ENCODE results near the gene DUSP10. TPM values are rescaled to one million over a fixed set of nuclear protein-coding genes. Genes with fewer than 3 reads are reported as not detected.

Gene DUSP10
- total RNA-seq, 2 experiments from 2014 or later, result 11.3 to 12.3 TPM

GRCh38 chr1:221760911-221761310 is 19.0 kb upstream of the DUSP10 start:
- CTCF ChIA-PET, result interaction anchor here (1.1 to 2.2 kb wide), 3 partner anchors 15 to 18 kb away, joined by 3 to 5 read pairs (median 3); no protein-coding TSS in a partner anchor
- DNase-seq, result no peak
- POLR2A ChIA-PET, result no interaction called here
- Mint-ChIP-seq H3K4me3 (no peak overlapping the region), H3K27ac (no peak overlapping the region), H3K36me3 (ENCODE audit: low read depth) (peaks cover 3% of the 10 kb centered on the region), H3K27me3 (no peaks in the 10 kb centered on the region), H3K9me3 (peaks cover 13% of the 10 kb centered on the region), H3K4me1 (peaks cover 33% of the 10 kb centered on the region)

DNA sequence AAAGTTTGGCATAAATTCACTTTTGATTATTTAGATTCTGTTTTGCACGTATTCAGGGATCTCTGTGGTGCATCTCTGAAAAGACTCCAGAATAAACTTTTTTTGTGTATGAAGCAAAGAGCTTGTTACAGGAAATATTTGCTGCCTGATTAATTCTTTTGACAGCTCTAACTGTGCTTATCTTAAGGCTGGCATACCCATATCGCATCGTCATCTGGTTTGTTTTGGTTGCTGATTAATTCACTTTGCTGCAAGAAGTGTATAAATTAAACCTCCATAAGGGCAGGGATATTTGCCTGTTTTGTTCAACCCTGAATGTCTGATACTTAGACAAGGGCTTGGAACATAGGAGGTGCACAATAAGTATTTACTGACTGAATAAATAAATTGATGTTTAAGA is 17.5 kb upstream of the DUSP10 start:
- no peak overlapping the region for H3K27ac Mint-ChIP-seq
- H3K9me3 Mint-ChIP-seq, result peaks cover 18% of the 10 kb centered on the region
- POLR2A ChIA-PET, result no interaction called here
- no peaks in the 10 kb centered on the region for H3K27me3 Mint-ChIP-seq
- DNase-seq, result no peak
- CTCF ChIA-PET, result interaction anchor here (2.2 kb wide), 1 partner anchor 20 kb away, joined by 5 read pairs; no protein-coding TSS in a partner anchor
- no peak overlapping the region for H3K4me3 Mint-ChIP-seq
- peaks cover 8% of the 10 kb centered on the region for H3K36me3 Mint-ChIP-seq (ENCODE audit: low read depth)
- H3K4me1 Mint-ChIP-seq, result peaks cover 40% of the 10 kb centered on the region

DNA sequence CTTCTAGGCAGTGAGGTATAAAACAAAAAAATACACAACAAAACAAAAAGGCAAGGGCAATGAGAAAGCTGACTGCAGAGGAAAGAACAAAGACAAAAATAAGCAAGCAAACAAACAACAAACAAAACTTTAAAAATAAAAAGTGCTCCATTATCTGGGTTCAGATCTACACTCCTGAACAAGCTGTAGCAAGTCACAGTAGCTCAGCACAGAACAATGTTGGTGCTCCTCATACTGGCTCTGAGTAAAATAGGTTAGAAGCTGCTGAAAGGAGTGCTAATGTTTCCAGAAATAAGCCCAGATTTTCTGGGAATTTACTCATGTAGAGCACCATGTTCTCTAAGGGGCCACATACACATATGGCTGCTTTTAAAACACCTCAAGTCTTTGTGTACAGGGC is 16.6 kb upstream of the DUSP10 start:
- Mint-ChIP-seq H3K4me1 (peaks cover 47% of the 10 kb centered on the region), H3K27me3 (no peaks in the 10 kb centered on the region), H3K36me3 (ENCODE audit: low read depth) (peaks cover 13% of the 10 kb centered on the region), H3K4me3 (no peak overlapping the region), H3K9me3 (peaks cover 22% of the 10 kb centered on the region), H3K27ac (no peak overlapping the region)
- ChIA-PET POLR2A (no interaction called here), CTCF (interaction anchor here (1.3 to 2.2 kb wide), 4 partner anchors 10 to 21 kb away, joined by 3 to 6 read pairs (median 4); no protein-coding TSS in a partner anchor)
- DNase-seq, result no peak

DNA sequence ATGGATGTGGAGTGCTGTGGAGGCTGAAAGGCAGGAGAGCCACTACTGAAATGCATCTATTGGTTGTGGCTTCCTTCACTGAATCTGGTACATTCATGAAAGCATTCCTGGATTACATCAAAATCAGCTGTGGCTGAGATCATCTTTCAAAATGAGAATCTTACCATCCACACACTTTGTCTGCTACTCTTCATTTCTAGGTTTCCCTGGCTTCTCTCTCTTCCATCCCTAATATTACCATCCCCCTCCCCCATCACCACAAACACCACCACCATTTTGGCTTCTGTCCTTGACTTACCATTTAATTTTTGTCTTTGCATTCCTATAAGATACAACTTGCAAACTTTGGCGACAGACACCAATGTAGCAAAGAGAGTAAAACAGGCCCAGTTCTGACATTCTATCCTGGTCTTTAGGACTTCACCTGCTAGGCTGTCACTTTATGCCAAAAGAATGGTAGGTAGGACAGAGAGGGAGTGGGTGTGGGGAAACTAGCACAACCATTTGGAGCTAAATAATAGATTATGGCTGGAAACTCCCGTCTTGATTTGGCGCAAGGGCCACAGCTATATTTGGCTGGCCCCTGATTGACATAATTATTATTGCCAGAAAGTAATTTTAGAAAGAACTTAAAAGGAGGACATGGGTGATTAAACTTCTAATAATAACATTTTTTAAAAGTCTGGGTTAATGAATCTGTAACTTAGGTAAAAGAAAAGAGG is 15.1 kb upstream of the DUSP10 start:
- Mint-ChIP-seq H3K4me3 (no peak overlapping the region), H3K27me3 (no peaks in the 10 kb centered on the region), H3K36me3 (ENCODE audit: low read depth) (peaks cover 16% of the 10 kb centered on the region), H3K4me1 (peaks cover 52% of the 10 kb centered on the region), H3K9me3 (peaks cover 23% of the 10 kb centered on the region), H3K27ac (no peak overlapping the region)
- DNase-seq, result no peak
- CTCF ChIA-PET, result interaction anchor here (0.8 to 2.2 kb wide), 6 partner anchors 11 to 30 kb away, joined by 3 to 6 read pairs (median 4); no protein-coding TSS in a partner anchor
- POLR2A ChIA-PET, result no interaction called here

GRCh38 chr1:221753828-221754188 is 11.9 kb upstream of the DUSP10 start:
- CTCF ChIA-PET, result interaction anchor here (2.0 kb wide), 1 partner anchor 10 kb away, joined by 4 read pairs; no protein-coding TSS in a partner anchor

GRCh38 chr1:221751226-221751887 is 9.5 kb upstream of the DUSP10 start:
- Mint-ChIP-seq H3K27me3 (no peaks in the 10 kb centered on the region), H3K4me1 (peaks cover 36% of the 10 kb centered on the region), H3K9me3 (peaks cover 27% of the 10 kb centered on the region), H3K36me3 (ENCODE audit: low read depth) (peaks cover 18% of the 10 kb centered on the region), H3K4me3 (no peak overlapping the region), H3K27ac (no peak overlapping the region)
- DNase-seq, result no peak
- ChIA-PET POLR2A (no interaction called here), CTCF (interaction anchor here (1.5 kb wide), 1 partner anchor 24 kb away, joined by 3 read pairs; no protein-coding TSS in a partner anchor)

More at GRCh38 chr1:221753828-221754188, 11.9 kb upstream of the DUSP10 start:
- H3K9me3 Mint-ChIP-seq, result peaks cover 34% of the 10 kb centered on the region
- peaks cover 21% of the 10 kb centered on the region for H3K36me3 Mint-ChIP-seq (ENCODE audit: low read depth)
- no peak for DNase-seq
- H3K4me1 Mint-ChIP-seq, result peaks cover 47% of the 10 kb centered on the region
- no peaks in the 10 kb centered on the region for H3K27me3 Mint-ChIP-seq
- POLR2A ChIA-PET, result no interaction called here
- H3K4me3 Mint-ChIP-seq, result no peak overlapping the region
- H3K27ac Mint-ChIP-seq, result no peak overlapping the region

- H3K4me1 Mint-ChIP-seq, result peaks cover 21% of the 10 kb centered on the region
- CTCF ChIA-PET, result no interaction called here
- peaks cover 17% of the 10 kb centered on the region for H3K9me3 Mint-ChIP-seq
- no peak for DNase-seq
- H3K36me3 Mint-ChIP-seq (ENCODE audit: low read depth), result peaks cover 12% of the 10 kb centered on the region
- H3K4me3 Mint-ChIP-seq, result no peak overlapping the region
- POLR2A ChIA-PET, result no interaction called here
- H3K27me3 Mint-ChIP-seq, result no peaks in the 10 kb centered on the region
- no peak overlapping the region for H3K27ac Mint-ChIP-seq
Observed at GRCh38 chr1:221748981-221749380, 7.1 kb upstream of the DUSP10 start.

DNA sequence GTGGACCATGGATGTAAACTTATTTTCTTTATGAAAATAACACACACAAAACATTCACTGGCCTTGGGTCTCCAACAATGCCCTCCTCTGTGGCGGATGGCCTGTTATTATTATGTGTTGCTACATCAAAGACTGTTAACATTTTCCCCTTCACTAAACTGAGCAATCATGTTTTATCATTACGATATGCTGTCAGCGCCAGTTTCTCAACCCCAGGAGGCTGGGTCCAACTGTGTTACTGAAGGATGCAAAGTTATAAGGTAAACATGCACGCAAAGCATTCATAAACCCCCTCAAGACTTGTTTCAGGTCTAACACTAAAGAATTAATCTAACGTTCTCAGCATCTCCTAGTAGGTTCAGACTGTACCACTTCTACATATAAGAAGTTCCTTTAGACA is 6.0 kb upstream of the DUSP10 start:
- Mint-ChIP-seq H3K4me1 (peaks cover 21% of the 10 kb centered on the region), H3K9me3 (peaks cover 11% of the 10 kb centered on the region), H3K36me3 (ENCODE audit: low read depth) (peaks cover 5% of the 10 kb centered on the region), H3K27me3 (no peaks in the 10 kb centered on the region), H3K4me3 (no peak overlapping the region), H3K27ac (no peak overlapping the region)
- CTCF ChIA-PET, result no interaction called here
- no peak for DNase-seq
- POLR2A ChIA-PET, result no interaction called here

GRCh38 chr1:221743416-221744208 is 1.7 kb upstream of the DUSP10 start:
- POLR2A ChIA-PET, result interaction anchor here (0.5 kb wide), 1 partner anchor 266 kb away, joined by 9 read pairs; no protein-coding TSS in a partner anchor
- H3K36me3 Mint-ChIP-seq (ENCODE audit: low read depth), result peaks cover 13% of the 10 kb centered on the region

GRCh38 chr1:221742555-221743415 is 896 bp upstream of the DUSP10 start:
- ChIA-PET CTCF (interaction anchor here (0.6 to 2.6 kb wide), 13 partner anchors 10 to 250 kb away, joined by 3 to 12 read pairs (median 4); no protein-coding TSS in a partner anchor), POLR2A (interaction anchor here (1.2 to 1.5 kb wide), 3 partner anchors 30 to 87 kb away, joined by 5 to 8 read pairs (median 7); no protein-coding TSS in a partner anchor)
- DNase-seq, result peak; percentile 86

More at GRCh38 chr1:221743416-221744208, 1.7 kb upstream of the DUSP10 start:
- peak overlapping the region; percentile 92 for H3K27ac Mint-ChIP-seq
- CTCF ChIA-PET, result interaction anchor here (0.8 to 1.8 kb wide), 5 partner anchors 10 to 29 kb away, joined by 3 to 5 read pairs (median 4); no protein-coding TSS in a partner anchor
- H3K4me1 Mint-ChIP-seq, result peaks cover 16% of the 10 kb centered on the region
- no peak for DNase-seq
- no peaks in the 10 kb centered on the region for H3K27me3 Mint-ChIP-seq
- no peaks in the 10 kb centered on the region for H3K9me3 Mint-ChIP-seq
- peak overlapping the region; percentile 82 for H3K4me3 Mint-ChIP-seq

GRCh38 chr1:221740993-221741702 is 741 bp downstream of the DUSP10 start:
- Mint-ChIP-seq H3K36me3 (ENCODE audit: low read depth) (peaks cover 38% of the 10 kb centered on the region), H3K27me3 (no peaks in the 10 kb centered on the region), H3K27ac (no peak overlapping the region), H3K4me1 (peaks cover 34% of the 10 kb centered on the region), H3K4me3 (no peak overlapping the region), H3K9me3 (peaks cover 12% of the 10 kb centered on the region)
- CTCF ChIA-PET, result interaction anchor here (1.0 to 2.6 kb wide), 8 partner anchors 11 to 122 kb away, joined by 3 to 12 read pairs (median 4); no protein-coding TSS in a partner anchor
- peak; percentile 31 for DNase-seq
- POLR2A ChIA-PET, result interaction anchor here (0.7 to 1.5 kb wide), 6 partner anchors 16 to 198 kb away, joined by 3 to 8 read pairs (median 6); no protein-coding TSS in a partner anchor

More at GRCh38 chr1:221742555-221743415, 896 bp upstream of the DUSP10 start:
- Mint-ChIP-seq H3K9me3 (peaks cover 3% of the 10 kb centered on the region), H3K27ac (peak overlapping the region; percentile 92), H3K4me3 (peak overlapping the region; percentile 82), H3K4me1 (peaks cover 23% of the 10 kb centered on the region), H3K36me3 (ENCODE audit: low read depth) (peaks cover 22% of the 10 kb centered on the region), H3K27me3 (no peaks in the 10 kb centered on the region)
